ENCODE measurements around the gene CCDC88A.

Gene CCDC88A

DNA sequence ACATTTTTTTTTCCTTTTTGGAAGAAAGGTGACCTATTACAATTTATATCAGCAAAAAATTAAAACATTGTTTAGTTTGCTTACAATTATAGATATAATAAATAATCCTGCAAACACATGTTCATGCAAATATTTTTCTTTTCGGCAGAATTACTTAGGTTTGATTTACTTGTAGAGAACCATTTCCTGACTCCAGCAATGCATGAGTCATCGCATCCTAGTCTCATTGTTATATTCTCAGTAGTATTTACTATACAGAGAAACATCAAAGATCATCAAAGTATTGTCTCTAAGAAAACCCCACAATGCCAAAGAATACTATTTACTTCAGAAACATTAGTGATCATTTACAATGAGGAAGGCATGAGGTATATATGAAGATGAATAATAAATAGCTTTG, 110.2 kb downstream of the CCDC88A start:
- Histone ChIP-seq H4K8ac (ENCODE audit: low read length) (no peak overlapping the region), H3K9me3 (ENCODE audit: control insufficient read depth, low read length) (no peaks in the 10 kb centered on the region), H3K14ac (ENCODE audit: low read length in 2 of 2) (no peak overlapping the region), H2AFZ (ENCODE audit: low read depth, low read length) (no peak overlapping the region), H4K91ac (ENCODE audit: low read length) (no peak overlapping the region), H3K23ac (ENCODE audit: low read length in 2 of 2) (no peak overlapping the region), H3K4me3 (ENCODE audit: insufficient read depth in 1 of 2, low read depth in 1 of 2, low read length in 2 of 2) (no peak overlapping the region), H3K4me1 (ENCODE audit: control insufficient read depth, insufficient read depth, low read depth, low read length) (no peaks in the 10 kb centered on the region), H3K27me3 (ENCODE audit: control insufficient read depth in 1 of 2, insufficient read depth in 1 of 2, low read length in 2 of 2) (no peaks in the 10 kb centered on the region), H3K18ac (ENCODE audit: low read depth in 1 of 2, low read length in 2 of 2) (no peak overlapping the region), H3K4ac (ENCODE audit: low read depth in 1 of 2, low read length in 2 of 2) (no peak overlapping the region), H2AK5ac (ENCODE audit: low read length, severe bottlenecking) (no peak overlapping the region), H3K9ac (ENCODE audit: low read length) (no peak overlapping the region), H3K79me1 (replicated peaks; ENCODE audit: low read length, poor library complexity, severe bottlenecking) (peaks cover 3% of the 10 kb centered on the region), H2BK15ac (ENCODE audit: low read depth, poor library complexity, severe bottlenecking) (no peak overlapping the region), H2BK120ac (ENCODE audit: low read depth, low read length) (no peak overlapping the region), H3K36me3 (ENCODE audit: control insufficient read depth in 1 of 2, insufficient read depth in 2 of 2, low read depth in 1 of 2, low read length in 2 of 2) (peaks cover 8 to 51% of the 10 kb centered on the region in 2 experiments), H2BK12ac (ENCODE audit: low read length in 2 of 2) (no peak overlapping the region), H2BK5ac (ENCODE audit: low read depth, low read length, poor library complexity, severe bottlenecking) (no peak overlapping the region), H3K4me2 (ENCODE audit: low read length, poor library complexity, severe bottlenecking) (no peak overlapping the region), H3K27ac (ENCODE audit: low read length, poor library complexity, severe bottlenecking) (no peak overlapping the region)
- DNase-seq = peak; percentile 62
- no CpG with 5 or more reads among the region's 2 CpGs for WGBS

DNA sequence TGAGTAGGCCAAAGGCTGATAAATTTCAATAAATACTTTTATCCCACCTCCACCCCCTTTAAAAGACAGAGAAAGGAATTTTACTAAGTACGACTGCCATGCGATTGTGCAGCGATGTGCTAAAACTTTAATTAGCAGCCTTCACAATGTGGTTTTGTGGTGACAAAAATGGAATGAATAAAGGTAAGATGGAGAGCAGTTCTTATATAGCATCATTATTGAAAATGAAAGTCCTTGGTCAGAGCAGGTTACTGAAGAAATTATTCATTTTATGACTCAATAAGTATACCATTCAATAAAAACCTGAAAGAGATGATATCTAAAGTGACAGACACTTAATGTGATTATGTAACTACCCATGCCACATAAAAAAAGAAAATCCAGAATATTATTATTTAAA, 117.4 kb downstream of the CCDC88A start:
- no peak overlapping the region for H2BK5ac ChIP-seq (ENCODE audit: low read depth, low read length, poor library complexity, severe bottlenecking)
- H4K91ac ChIP-seq (ENCODE audit: low read length) = no peak overlapping the region
- no peak overlapping the region for H3K4me2 ChIP-seq (ENCODE audit: low read length, poor library complexity, severe bottlenecking)
- H2BK12ac ChIP-seq (ENCODE audit: low read length in 2 of 2) = no peak overlapping the region
- H2BK120ac ChIP-seq (ENCODE audit: low read depth, low read length) = no peak overlapping the region
- peaks cover 6 to 54% of the 10 kb centered on the region in 2 experiments for H3K36me3 ChIP-seq (ENCODE audit: control insufficient read depth in 1 of 2, insufficient read depth in 2 of 2, low read depth in 1 of 2, low read length in 2 of 2)
- no peak overlapping the region for H3K23ac ChIP-seq (ENCODE audit: low read length in 2 of 2)
- WGBS = 100% methylated on average over 3 of the region's 3 CpGs
- H2AK5ac ChIP-seq (ENCODE audit: low read length, severe bottlenecking) = no peak overlapping the region
- DNase-seq = no peak
- H3K79me1 ChIP-seq (replicated peaks; ENCODE audit: low read length, poor library complexity, severe bottlenecking) = peaks cover 4% of the 10 kb centered on the region
- no peak overlapping the region for H2BK15ac ChIP-seq (ENCODE audit: low read depth, poor library complexity, severe bottlenecking)
- H3K4ac ChIP-seq (ENCODE audit: low read depth in 1 of 2, low read length in 2 of 2) = no peak overlapping the region
- H3K27ac ChIP-seq (ENCODE audit: low read length, poor library complexity, severe bottlenecking) = no peak overlapping the region
- H3K14ac ChIP-seq (ENCODE audit: low read length in 2 of 2) = no peak overlapping the region
- no peaks in the 10 kb centered on the region for H3K9me3 ChIP-seq (ENCODE audit: control insufficient read depth, low read length)
- no peak overlapping the region for H2AFZ ChIP-seq (ENCODE audit: low read depth, low read length)
- H3K4me3 ChIP-seq (ENCODE audit: insufficient read depth in 1 of 2, low read depth in 1 of 2, low read length in 2 of 2) = no peak overlapping the region
- no peaks in the 10 kb centered on the region for H3K27me3 ChIP-seq (ENCODE audit: control insufficient read depth in 1 of 2, insufficient read depth in 1 of 2, low read length in 2 of 2)
- H3K9ac ChIP-seq (ENCODE audit: low read length) = no peak overlapping the region
- H3K4me1 ChIP-seq (ENCODE audit: control insufficient read depth, insufficient read depth, low read depth, low read length) = no peaks in the 10 kb centered on the region
- H4K8ac ChIP-seq (ENCODE audit: low read length) = no peak overlapping the region
- no peak overlapping the region for H3K18ac ChIP-seq (ENCODE audit: low read depth in 1 of 2, low read length in 2 of 2)

GRCh38 chr2:55301277-55301676, 118.4 kb downstream of the CCDC88A start:
- WGBS = no CpG with 5 or more reads among the region's 1 CpG
- Histone ChIP-seq H3K4me2 (ENCODE audit: low read length, poor library complexity, severe bottlenecking) (no peak overlapping the region), H3K4me1 (ENCODE audit: control insufficient read depth, insufficient read depth, low read depth, low read length) (no peaks in the 10 kb centered on the region), H2BK5ac (ENCODE audit: low read depth, low read length, poor library complexity, severe bottlenecking) (no peak overlapping the region), H3K9me3 (ENCODE audit: control insufficient read depth, low read length) (no peaks in the 10 kb centered on the region), H3K4ac (ENCODE audit: low read depth in 1 of 2, low read length in 2 of 2) (no peak overlapping the region), H4K91ac (ENCODE audit: low read length) (no peak overlapping the region), H2BK12ac (ENCODE audit: low read length in 2 of 2) (no peak overlapping the region), H2BK15ac (ENCODE audit: low read depth, poor library complexity, severe bottlenecking) (no peak overlapping the region), H3K79me1 (replicated peaks; ENCODE audit: low read length, poor library complexity, severe bottlenecking) (peaks cover 4% of the 10 kb centered on the region), H3K36me3 (ENCODE audit: control insufficient read depth in 1 of 2, insufficient read depth in 2 of 2, low read depth in 1 of 2, low read length in 2 of 2) (peaks cover 6 to 50% of the 10 kb centered on the region in 2 experiments), H2BK120ac (ENCODE audit: low read depth, low read length) (no peak overlapping the region), H4K8ac (ENCODE audit: low read length) (no peak overlapping the region), H3K9ac (ENCODE audit: low read length) (no peak overlapping the region), H3K18ac (ENCODE audit: low read depth in 1 of 2, low read length in 2 of 2) (no peak overlapping the region), H3K14ac (ENCODE audit: low read length in 2 of 2) (no peak overlapping the region), H3K27me3 (ENCODE audit: control insufficient read depth in 1 of 2, insufficient read depth in 1 of 2, low read length in 2 of 2) (no peaks in the 10 kb centered on the region), H2AFZ (ENCODE audit: low read depth, low read length) (no peak overlapping the region), H3K4me3 (ENCODE audit: insufficient read depth in 1 of 2, low read depth in 1 of 2, low read length in 2 of 2) (no peak overlapping the region), H3K27ac (ENCODE audit: low read length, poor library complexity, severe bottlenecking) (no peak overlapping the region), H3K23ac (ENCODE audit: low read length in 2 of 2) (no peak overlapping the region), H2AK5ac (ENCODE audit: low read length, severe bottlenecking) (no peak overlapping the region)
- no peak for DNase-seq

DNA sequence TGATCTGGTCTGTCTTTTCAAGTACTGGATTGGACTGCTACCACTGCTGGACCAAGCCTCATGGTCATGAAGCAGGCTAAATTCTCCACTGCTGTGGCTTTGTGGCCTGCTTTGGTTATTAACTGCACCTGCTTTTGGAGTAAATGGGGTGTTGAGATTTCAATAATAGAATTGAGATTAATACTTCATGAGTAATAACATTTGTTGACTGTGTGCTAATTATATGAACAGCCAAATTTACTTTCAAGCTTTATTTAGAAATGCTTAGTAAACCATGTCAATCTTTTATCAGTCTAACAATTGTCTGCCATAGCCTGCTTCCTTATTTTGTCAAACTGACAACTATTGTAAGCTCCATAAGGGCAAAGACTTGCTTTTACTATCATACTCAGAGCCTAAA, 123.3 kb downstream of the CCDC88A start:
- Histone ChIP-seq H3K23ac (ENCODE audit: low read length in 2 of 2) (no peak overlapping the region), H2AFZ (ENCODE audit: low read depth, low read length) (no peak overlapping the region), H3K36me3 (ENCODE audit: control insufficient read depth in 1 of 2, insufficient read depth in 2 of 2, low read depth in 1 of 2, low read length in 2 of 2) (peaks cover 5 to 50% of the 10 kb centered on the region in 2 experiments), H3K9ac (ENCODE audit: low read length) (no peak overlapping the region), H3K18ac (ENCODE audit: low read depth in 1 of 2, low read length in 2 of 2) (no peak overlapping the region), H2BK15ac (ENCODE audit: low read depth, poor library complexity, severe bottlenecking) (no peak overlapping the region), H3K27me3 (ENCODE audit: control insufficient read depth in 1 of 2, insufficient read depth in 1 of 2, low read length in 2 of 2) (no peaks in the 10 kb centered on the region), H3K14ac (ENCODE audit: low read length in 2 of 2) (no peak overlapping the region), H3K4me3 (ENCODE audit: insufficient read depth in 1 of 2, low read depth in 1 of 2, low read length in 2 of 2) (no peak overlapping the region), H4K91ac (ENCODE audit: low read length) (no peak overlapping the region), H4K8ac (ENCODE audit: low read length) (no peak overlapping the region), H2BK120ac (ENCODE audit: low read depth, low read length) (no peak overlapping the region), H3K79me1 (replicated peaks; ENCODE audit: low read length, poor library complexity, severe bottlenecking) (peaks cover 3% of the 10 kb centered on the region), H2BK5ac (ENCODE audit: low read depth, low read length, poor library complexity, severe bottlenecking) (no peak overlapping the region), H3K4ac (ENCODE audit: low read depth in 1 of 2, low read length in 2 of 2) (no peak overlapping the region), H3K4me1 (ENCODE audit: control insufficient read depth, insufficient read depth, low read depth, low read length) (no peaks in the 10 kb centered on the region), H2AK5ac (ENCODE audit: low read length, severe bottlenecking) (no peak overlapping the region), H2BK12ac (ENCODE audit: low read length in 2 of 2) (no peak overlapping the region), H3K9me3 (ENCODE audit: control insufficient read depth, low read length) (no peaks in the 10 kb centered on the region), H3K4me2 (ENCODE audit: low read length, poor library complexity, severe bottlenecking) (no peak overlapping the region), H3K27ac (ENCODE audit: low read length, poor library complexity, severe bottlenecking) (no peak overlapping the region)
- DNase-seq = no peak
